GOT3 (cell line): Measurements from ENCODE around the gene MYH15.

ENCODE experiments used
- DNase-seq: peaks from one replicate; lab custom pipeline; 2025; ENCODE audit warnings: mixed read lengths; lab: John Stamatoyannopoulos, UW

The MYH15 gene

GRCh38 chr3:108471426-108471825 lies 39.0 kb downstream of the MYH15 start:
- no peak for DNase-seq

- DNase-seq = no peak
Observed at GRCh38 chr3:108469126-108469525, 41.3 kb downstream of the MYH15 start.

GRCh38 chr3:108468577-108468976 lies 41.8 kb downstream of the MYH15 start:
- DNase-seq = no peak

GRCh38 chr3:108462899-108463298 lies 47.5 kb downstream of the MYH15 start:
- no peak for DNase-seq

- DNase-seq = no peak
Observed at GRCh38 chr3:108461661-108462111, 48.7 kb downstream of the MYH15 start.

GRCh38 chr3:108459225-108459624 lies 51.2 kb downstream of the MYH15 start:
- DNase-seq = no peak

- no peak for DNase-seq
Observed at GRCh38 chr3:108455212-108455705, 55.1 kb downstream of the MYH15 start.

- no peak for DNase-seq
Observed at GRCh38 chr3:108453565-108453964, 56.8 kb downstream of the MYH15 start.

GRCh38 chr3:108450444-108450843 lies 60.0 kb downstream of the MYH15 start:
- DNase-seq = no peak

GRCh38 chr3:108448593-108448992 lies 61.8 kb downstream of the MYH15 start:
- DNase-seq = no peak

GRCh38 chr3:108447096-108447847 lies 63.1 kb downstream of the MYH15 start:
- no peak for DNase-seq

- DNase-seq = no peak
Observed at GRCh38 chr3:108442281-108442680, 68.1 kb downstream of the MYH15 start.

GRCh38 chr3:108441518-108441917 lies 68.9 kb downstream of the MYH15 start:
- DNase-seq = no peak

GRCh38 chr3:108441071-108441507 lies 69.3 kb downstream of the MYH15 start:
- no peak for DNase-seq

GRCh38 chr3:108438542-108438941 lies 71.9 kb downstream of the MYH15 start:
- no peak for DNase-seq

GRCh38 chr3:108437439-108437838 lies 73.0 kb downstream of the MYH15 start:
- no peak for DNase-seq

- no peak for DNase-seq
Observed at GRCh38 chr3:108433928-108434327, 76.5 kb downstream of the MYH15 start.

GRCh38 chr3:108432431-108432830 lies 78.0 kb downstream of the MYH15 start:
- no peak for DNase-seq

GRCh38 chr3:108430540-108430939 lies 79.9 kb downstream of the MYH15 start:
- DNase-seq = no peak

GRCh38 chr3:108428586-108428985 lies 81.8 kb downstream of the MYH15 start:
- DNase-seq = no peak

- DNase-seq = peak; percentile 9
Observed at GRCh38 chr3:108420926-108421325, 89.5 kb downstream of the MYH15 start.

- DNase-seq = no peak
Observed at GRCh38 chr3:108416111-108416869, 94.1 kb downstream of the MYH15 start.

- no peak for DNase-seq
Observed at GRCh38 chr3:108415661-108416060, 94.7 kb downstream of the MYH15 start.
